Activated T-cell treated with anti-CD3 and anti-CD28 coated beads, Interleukin-2, amount 50 U/mL, for 24 hours (primary cell): ENCODE results near the gene STAB2.

Experiments
- DNase-seq: peaks from one replicate; pipeline ENCODE4 v3.0.0-alpha.2; 2020
- H3K27ac Mint-ChIP-seq: 2 replicates; pipeline ENCODE4 v1.8.0; 2020; ENCODE audit warnings: mild to moderate bottlenecking, mixed read lengths
- H3K27me3 Mint-ChIP-seq: 2 replicates; pipeline ENCODE4 v1.8.0; 2020; ENCODE audit warnings: mixed read lengths
- H3K36me3 Mint-ChIP-seq: 2 replicates; pipeline ENCODE4 v1.8.0; 2020; ENCODE audit warnings: low read depth, mixed read lengths
- H3K4me1 Mint-ChIP-seq: 2 replicates; pipeline ENCODE4 v1.8.0; 2020; ENCODE audit warnings: low read depth, mixed read lengths
- H3K4me3 Mint-ChIP-seq: 2 replicates; pipeline ENCODE4 v1.8.0; 2020; ENCODE audit warnings: mild to moderate bottlenecking, moderate library complexity, mixed read lengths
- H3K9me3 Mint-ChIP-seq: 2 replicates; pipeline ENCODE4 v1.8.0; 2020; ENCODE audit warnings: mixed read lengths

STAB2 gene

DNA sequence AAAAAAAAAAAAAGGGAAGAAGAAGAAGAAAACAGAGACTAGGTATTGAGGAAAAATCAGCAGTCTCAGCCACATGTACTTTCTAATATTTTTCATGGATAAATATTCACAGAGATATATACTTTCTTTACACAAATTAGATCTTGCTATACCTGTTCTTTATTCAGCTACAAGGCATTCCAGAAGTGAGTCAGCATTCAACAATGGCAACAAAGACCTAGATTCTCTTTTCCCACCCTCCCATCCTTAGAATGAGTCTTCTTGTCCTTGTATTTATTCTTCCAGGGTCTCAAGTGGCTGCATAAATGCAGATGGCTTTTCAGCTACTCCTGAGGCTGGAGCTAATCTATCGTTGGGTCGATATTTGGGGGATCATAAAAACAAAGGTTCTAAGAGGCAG, 160.9 kb downstream of the STAB2 start:
- Mint-ChIP-seq H3K4me1 (no peaks in the 10 kb centered on the region), H3K27ac (no peak overlapping the region), H3K27me3 (peaks cover 14% of the 10 kb centered on the region), H3K4me3 (no peak overlapping the region), H3K9me3 (no peaks in the 10 kb centered on the region), H3K36me3 (no peaks in the 10 kb centered on the region)
- no peak for DNase-seq

DNA sequence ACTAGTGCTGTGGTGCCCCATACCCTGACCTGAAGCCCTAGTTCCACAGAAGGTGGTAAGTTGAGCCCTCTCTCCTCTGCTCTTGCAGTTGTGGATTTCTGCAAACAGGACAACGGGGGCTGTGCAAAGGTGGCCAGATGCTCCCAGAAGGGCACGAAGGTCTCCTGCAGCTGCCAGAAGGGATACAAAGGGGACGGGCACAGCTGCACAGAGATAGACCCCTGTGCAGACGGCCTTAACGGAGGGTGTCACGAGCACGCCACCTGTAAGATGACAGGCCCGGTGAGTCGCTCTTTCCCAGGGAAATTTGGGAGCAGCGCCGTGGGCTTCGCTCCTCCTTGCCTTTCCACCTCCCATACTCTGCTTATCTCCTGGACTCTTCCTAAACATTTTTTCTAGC, 161.8 kb downstream of the STAB2 start:
- DNase-seq: no peak
- Mint-ChIP-seq H3K36me3 (no peaks in the 10 kb centered on the region), H3K9me3 (no peaks in the 10 kb centered on the region), H3K27me3 (peaks cover 10% of the 10 kb centered on the region), H3K4me3 (no peak overlapping the region), H3K27ac (no peak overlapping the region), H3K4me1 (no peaks in the 10 kb centered on the region)

DNA sequence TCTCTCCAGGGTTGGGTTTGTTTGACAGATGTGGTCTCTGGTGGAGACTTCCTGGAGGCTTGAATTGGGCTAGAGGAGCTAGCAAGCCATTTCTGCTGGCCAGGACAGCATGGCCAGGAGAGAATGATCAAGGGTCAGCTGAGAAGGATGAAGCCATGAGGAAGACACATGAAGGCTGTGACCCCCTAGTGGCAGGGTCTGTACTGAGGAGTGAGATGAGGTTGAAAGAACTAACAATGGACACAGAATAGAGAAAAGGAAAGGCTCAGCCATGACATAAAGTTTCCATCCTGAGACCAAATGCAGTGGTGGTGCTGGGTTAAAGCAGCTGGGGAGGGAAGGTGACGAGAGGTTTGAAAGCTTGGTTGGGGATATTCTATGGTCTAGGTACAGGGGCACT, 164.1 kb downstream of the STAB2 start:
- Mint-ChIP-seq H3K36me3 (no peaks in the 10 kb centered on the region), H3K27ac (no peak overlapping the region), H3K27me3 (peaks cover 10% of the 10 kb centered on the region), H3K4me3 (no peak overlapping the region), H3K9me3 (no peaks in the 10 kb centered on the region), H3K4me1 (no peaks in the 10 kb centered on the region)
- DNase-seq: no peak

DNA sequence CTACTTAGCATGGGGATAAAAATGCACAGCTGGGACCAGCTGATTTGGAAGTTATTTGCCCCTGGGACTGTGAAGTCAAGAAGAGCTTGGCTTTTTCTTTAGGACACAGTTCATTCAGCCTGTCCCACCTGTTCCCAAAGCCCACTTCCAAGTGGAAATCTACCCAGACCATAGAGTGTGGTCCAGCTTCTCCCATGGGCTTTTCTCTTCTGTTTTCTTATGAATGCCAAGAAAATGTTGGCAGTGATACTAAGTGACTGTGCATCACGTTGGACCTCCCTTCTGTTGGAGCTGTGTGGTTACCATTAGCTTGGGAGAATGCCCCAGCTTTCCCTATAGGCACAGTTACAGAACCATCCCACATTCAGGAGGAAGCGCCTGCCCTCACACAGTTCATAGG, 164.5 kb downstream of the STAB2 start:
- Mint-ChIP-seq H3K27me3 (peaks cover 10% of the 10 kb centered on the region), H3K4me3 (no peak overlapping the region), H3K4me1 (no peaks in the 10 kb centered on the region), H3K9me3 (no peaks in the 10 kb centered on the region), H3K27ac (no peak overlapping the region), H3K36me3 (no peaks in the 10 kb centered on the region)
- no peak for DNase-seq

DNA sequence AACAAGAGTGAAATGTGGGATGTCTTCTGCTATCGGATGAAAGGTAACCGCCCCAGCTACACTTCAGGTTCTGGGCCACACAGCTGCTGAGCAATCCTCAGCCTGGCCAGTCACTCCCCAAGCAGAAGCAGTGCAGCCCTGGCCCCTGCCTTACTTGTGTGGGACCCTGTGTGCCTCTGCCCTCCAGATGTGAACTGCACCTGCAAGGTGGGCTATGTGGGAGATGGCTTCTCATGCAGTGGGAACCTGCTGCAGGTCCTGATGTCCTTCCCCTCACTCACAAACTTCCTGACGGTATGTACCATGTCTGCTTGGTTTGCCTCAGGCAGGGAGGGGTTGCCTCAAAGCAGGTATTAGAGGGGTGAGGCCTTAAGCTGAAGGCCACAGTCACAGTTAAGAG, 168.4 kb downstream of the STAB2 start:
- Mint-ChIP-seq H3K27me3 (peaks cover 3% of the 10 kb centered on the region), H3K4me3 (no peak overlapping the region), H3K27ac (no peak overlapping the region), H3K9me3 (no peaks in the 10 kb centered on the region), H3K4me1 (no peaks in the 10 kb centered on the region), H3K36me3 (no peaks in the 10 kb centered on the region)
- no peak for DNase-seq

DNA sequence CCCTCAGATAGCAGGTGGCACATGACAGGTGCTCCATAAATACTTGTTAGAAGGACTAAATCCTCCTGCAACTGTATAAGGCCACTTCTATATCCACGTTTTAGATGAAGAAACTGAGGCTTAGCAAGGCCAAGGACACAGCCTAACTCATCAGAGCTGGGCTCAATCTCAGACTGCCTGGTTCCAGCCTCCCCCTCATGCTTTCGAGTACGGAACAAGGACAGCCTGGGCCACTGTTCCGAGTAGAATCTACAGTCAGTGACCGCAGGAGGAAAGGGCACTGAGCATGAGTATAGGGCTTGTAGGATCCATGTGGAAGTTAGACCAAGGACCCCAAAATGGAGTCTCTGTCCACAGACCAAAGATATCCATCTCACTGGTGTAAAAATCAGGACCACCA, 169.4 kb downstream of the STAB2 start:
- H3K27me3 Mint-ChIP-seq: no peaks in the 10 kb centered on the region
- no peaks in the 10 kb centered on the region for H3K4me1 Mint-ChIP-seq
- DNase-seq: no peak
- no peak overlapping the region for H3K27ac Mint-ChIP-seq
- no peak overlapping the region for H3K4me3 Mint-ChIP-seq
- no peaks in the 10 kb centered on the region for H3K9me3 Mint-ChIP-seq
- no peaks in the 10 kb centered on the region for H3K36me3 Mint-ChIP-seq

DNA sequence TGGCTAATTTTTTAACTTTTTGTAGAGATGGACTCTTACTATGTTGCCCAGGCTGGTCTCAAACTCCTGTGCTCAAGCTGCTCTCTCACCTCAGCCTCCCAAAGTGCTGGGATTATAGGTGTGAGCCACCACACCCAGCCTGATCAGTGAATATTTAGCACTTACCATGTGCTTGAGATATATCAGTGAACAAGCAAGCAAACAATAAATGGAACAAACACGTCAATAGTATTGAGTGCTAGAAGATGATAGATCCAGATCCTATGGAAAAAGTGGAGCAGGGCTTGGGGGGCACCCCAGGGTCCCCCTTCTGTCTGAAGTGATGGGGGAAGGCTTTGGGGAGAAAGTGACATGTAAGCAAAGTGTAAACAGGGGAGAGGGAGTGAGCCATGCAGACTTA, 170.2 kb downstream of the STAB2 start:
- H3K36me3 Mint-ChIP-seq: no peaks in the 10 kb centered on the region

DNA sequence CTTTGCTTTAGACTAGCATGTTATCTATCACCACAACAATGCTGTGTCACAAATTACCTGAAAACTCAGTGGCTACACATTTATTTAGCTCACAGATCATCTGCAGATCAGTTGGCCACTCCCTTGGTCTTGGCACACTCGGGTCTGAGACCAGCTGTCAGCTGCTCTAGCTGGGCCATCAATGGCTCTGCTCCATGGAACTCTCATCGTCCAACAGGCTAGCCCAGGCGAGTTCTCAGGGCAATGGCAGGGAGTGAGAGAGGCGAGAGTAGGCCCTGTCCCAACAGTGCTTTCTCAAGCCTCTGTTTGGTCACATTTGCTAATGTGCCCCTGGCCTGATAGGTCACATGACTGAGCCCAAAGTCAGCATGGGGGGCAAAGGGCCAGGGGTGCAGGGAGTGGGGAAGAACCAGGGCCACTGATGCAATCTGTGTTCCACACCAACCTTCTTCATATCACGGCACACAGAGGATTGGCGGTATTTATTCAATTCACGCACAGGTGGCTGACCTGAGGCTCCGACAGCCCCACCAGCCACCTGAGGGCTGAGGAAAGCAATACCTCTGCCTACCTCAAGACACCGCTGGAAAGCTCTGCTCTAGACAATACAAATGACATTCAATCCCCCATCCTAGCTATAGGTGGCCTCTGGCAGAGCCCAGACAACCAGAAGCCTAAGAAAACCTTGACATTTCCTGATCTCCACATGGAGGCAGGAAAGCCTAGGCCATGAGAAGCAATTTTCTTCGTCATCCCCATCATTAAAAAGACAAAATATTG, 171.4 kb downstream of the STAB2 start:
- H3K9me3 Mint-ChIP-seq: no peaks in the 10 kb centered on the region
- H3K36me3 Mint-ChIP-seq: peaks cover 8% of the 10 kb centered on the region
- no peak for DNase-seq
- H3K27ac Mint-ChIP-seq: no peak overlapping the region
- H3K4me1 Mint-ChIP-seq: no peaks in the 10 kb centered on the region
- H3K27me3 Mint-ChIP-seq: no peaks in the 10 kb centered on the region
- no peak overlapping the region for H3K4me3 Mint-ChIP-seq

More for the DNA sequence above, 170.2 kb downstream of the STAB2 start:
- Mint-ChIP-seq H3K4me3 (no peak overlapping the region), H3K4me1 (no peaks in the 10 kb centered on the region), H3K9me3 (no peaks in the 10 kb centered on the region), H3K27ac (no peak overlapping the region), H3K27me3 (no peaks in the 10 kb centered on the region)
- no peak for DNase-seq

DNA sequence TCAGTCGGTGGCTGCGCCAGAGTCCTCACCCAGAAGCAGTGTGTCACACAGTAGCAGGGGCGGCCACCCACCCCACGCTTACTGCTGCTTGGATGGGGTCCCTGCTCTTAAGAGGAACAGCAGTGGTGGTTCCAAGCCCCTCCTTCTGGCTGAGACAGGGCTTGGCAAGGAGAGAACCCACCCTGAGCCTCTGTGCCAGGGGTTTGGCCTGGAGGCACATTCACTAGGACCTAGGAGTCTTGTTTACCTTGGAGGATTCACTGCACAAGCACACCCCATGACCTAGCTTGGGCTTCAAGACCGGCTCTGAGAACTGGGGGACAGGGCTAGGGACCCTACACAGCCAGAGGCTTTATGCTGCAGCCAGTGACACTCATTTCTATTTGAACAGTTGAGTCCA, 175.4 kb downstream of the STAB2 start:
- no peaks in the 10 kb centered on the region for H3K27me3 Mint-ChIP-seq
- no peaks in the 10 kb centered on the region for H3K4me1 Mint-ChIP-seq
- no peaks in the 10 kb centered on the region for H3K9me3 Mint-ChIP-seq
- H3K4me3 Mint-ChIP-seq: no peak overlapping the region
- no peak for DNase-seq
- H3K27ac Mint-ChIP-seq: no peak overlapping the region
- peaks cover 30% of the 10 kb centered on the region for H3K36me3 Mint-ChIP-seq

DNA sequence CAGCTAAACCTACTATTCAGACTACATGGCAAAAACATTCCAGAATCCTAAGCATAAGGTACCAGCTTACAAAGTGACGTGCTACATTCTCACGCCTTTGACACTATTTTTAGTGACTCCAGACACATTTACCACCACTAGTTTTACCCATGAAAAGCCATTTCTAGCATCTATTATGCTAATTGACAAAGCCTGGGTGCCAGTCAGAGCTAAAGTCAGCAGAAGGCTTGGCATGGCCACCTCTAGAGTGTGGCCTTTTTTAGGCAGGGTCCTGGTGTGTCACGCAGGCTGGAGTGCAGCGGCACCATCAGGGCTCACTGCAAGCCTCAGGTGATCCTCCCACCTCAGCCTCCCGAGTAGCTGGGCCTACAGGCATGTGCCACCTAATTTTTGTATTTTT, 178.2 kb downstream of the STAB2 start:
- Mint-ChIP-seq H3K4me3 (no peak overlapping the region), H3K27me3 (no peaks in the 10 kb centered on the region), H3K27ac (no peak overlapping the region), H3K9me3 (no peaks in the 10 kb centered on the region), H3K36me3 (peaks cover 38% of the 10 kb centered on the region), H3K4me1 (no peaks in the 10 kb centered on the region)
- no peak for DNase-seq

DNA sequence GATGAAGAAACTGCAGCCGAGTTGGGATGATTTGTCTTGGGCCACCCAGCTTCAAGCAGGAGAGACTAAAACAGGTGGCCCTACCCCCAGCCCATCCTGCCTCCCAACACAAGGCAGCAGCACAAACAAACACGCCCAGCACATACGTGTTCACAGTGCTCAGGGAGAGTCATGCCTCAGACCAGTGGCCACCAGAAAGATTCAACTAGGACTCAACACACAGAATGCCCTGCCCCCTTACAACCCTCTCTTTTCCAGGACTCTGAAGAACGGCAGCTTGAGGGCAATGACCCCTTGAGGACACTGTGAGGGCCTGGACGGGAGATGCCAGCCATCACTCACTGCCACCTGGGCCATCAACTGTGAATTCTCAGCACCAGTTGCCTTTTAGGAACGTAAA, 179.0 kb downstream of the STAB2 start:
- Mint-ChIP-seq H3K27ac (no peak overlapping the region), H3K9me3 (no peaks in the 10 kb centered on the region), H3K27me3 (no peaks in the 10 kb centered on the region), H3K4me1 (no peaks in the 10 kb centered on the region), H3K4me3 (no peak overlapping the region), H3K36me3 (peaks cover 43% of the 10 kb centered on the region)
- DNase-seq: no peak

DNA sequence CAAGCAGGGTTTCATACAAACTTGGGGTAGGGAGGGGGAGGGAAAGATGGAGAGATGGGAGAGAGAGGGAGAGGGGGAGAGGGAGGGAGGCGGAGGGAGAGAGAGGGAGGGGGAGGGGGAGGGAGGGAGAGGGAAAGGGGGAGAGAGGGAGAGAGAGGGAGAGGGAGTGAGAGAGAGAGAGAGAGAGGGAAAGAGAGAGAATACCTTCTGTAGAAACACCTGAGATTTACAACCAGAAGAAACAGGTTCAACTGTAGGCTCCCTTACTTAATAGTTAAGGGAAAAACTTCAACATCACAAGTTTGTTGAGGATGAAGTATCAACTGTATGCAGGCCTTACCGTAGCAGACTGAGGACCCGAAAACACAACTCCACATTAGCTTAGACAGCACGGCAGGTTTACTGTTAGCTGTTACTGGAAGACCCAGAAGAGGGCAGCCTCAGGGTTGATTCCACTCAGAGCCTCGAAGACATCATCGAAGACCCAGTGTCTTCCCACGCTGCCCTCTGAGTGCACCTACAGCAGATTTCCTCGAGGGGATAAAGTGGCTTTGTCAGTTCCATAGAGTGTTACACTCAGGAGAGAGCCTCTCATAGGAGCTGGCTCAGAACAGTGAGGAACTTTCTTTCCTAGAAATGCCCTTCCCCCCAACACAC, 181.5 kb downstream of the STAB2 start:
- Mint-ChIP-seq H3K36me3 (peaks cover 45% of the 10 kb centered on the region), H3K27ac (no peak overlapping the region), H3K27me3 (no peaks in the 10 kb centered on the region)

DNA sequence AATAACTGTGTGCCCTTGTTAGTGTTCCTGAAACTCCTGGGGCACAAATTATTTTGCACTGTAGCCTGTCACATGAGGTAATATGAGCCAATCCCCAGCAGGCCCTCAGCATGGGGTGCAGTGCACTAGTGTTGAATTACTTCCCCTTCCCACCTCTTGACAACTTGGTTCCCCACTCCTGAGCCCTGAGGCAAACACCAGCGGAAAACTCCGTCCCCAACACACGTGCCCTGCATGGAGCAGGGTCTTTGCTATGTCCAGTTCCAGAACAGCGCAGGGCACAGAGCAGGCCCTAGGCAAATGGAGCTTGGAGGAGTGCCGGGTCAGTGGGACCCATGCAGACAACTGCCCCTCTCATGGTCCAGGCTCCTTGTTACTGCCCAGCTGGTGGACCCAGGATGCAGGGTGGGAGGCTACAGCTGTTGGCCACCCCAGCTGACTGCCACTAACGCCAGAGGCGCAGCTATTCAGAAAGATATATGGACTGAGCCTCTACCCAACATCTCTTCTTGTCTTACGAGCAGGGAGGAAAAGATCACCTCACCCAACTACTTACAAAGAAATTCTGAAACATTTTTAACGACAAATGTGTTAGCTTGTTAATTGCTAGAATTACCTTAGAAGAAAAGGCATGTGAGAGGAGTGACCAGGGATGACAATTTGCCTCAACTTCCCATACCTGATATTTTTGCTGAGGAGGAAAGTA, 182.3 kb downstream of the STAB2 start:
- Mint-ChIP-seq H3K36me3 (peaks cover 43% of the 10 kb centered on the region), H3K9me3 (no peaks in the 10 kb centered on the region), H3K27ac (no peak overlapping the region), H3K4me1 (no peaks in the 10 kb centered on the region), H3K27me3 (no peaks in the 10 kb centered on the region), H3K4me3 (no peak overlapping the region)
- DNase-seq: no peak

More for the DNA sequence above, 181.5 kb downstream of the STAB2 start:
- no peak for DNase-seq
- no peaks in the 10 kb centered on the region for H3K9me3 Mint-ChIP-seq
- H3K4me3 Mint-ChIP-seq: no peak overlapping the region
- no peaks in the 10 kb centered on the region for H3K4me1 Mint-ChIP-seq

DNA sequence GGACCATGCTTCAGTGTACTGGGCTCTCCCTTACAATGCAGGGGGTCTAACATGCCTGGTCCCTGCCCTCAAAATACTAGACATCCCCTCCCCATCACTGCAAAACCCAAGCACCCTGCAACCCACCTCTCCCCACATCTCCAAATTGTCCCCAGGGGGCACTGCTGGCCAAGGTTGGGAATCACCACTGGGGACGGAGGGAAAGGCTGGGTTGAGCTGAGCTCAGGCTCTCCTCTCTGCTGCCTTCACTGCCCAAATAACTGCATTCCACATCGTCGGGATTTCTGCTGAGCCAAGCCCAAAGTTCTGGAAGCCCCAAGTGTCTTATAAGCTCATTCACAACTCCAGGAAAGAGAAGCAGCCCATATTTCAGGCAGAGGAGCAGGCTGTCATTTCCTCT, 184.4 kb downstream of the STAB2 start:
- H3K4me1 Mint-ChIP-seq: no peaks in the 10 kb centered on the region
- H3K36me3 Mint-ChIP-seq: peaks cover 53% of the 10 kb centered on the region
- H3K4me3 Mint-ChIP-seq: no peak overlapping the region
- H3K27ac Mint-ChIP-seq: no peak overlapping the region
- no peaks in the 10 kb centered on the region for H3K9me3 Mint-ChIP-seq
- DNase-seq: no peak
- H3K27me3 Mint-ChIP-seq: no peaks in the 10 kb centered on the region
